Measurements from ENCODE around the gene PA2G4.

DNA sequence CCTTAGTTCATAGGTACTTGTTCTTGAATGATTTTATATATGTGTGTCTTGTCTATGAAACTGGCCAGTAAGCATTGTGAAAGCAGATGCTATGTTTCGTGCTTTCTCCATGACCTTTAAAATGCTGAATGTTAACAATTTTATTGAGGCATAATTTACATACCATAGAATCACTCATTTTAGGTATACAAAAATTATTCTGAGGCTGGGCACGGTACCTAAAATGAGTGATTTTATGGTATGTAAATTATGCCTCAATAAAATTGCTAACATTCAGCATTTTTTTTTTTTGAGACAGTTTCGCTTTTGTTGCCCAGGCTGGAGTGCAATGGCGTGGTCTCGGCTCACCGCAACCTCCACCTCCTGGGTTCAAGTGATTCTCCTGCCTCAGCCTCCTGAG, 30.5 kb downstream of the PA2G4 start:
- TF ChIP-seq POLR2A (IDR thresholded peaks at IDR 0.05), result no peak
- TF ChIP-seq, protein P1, sequence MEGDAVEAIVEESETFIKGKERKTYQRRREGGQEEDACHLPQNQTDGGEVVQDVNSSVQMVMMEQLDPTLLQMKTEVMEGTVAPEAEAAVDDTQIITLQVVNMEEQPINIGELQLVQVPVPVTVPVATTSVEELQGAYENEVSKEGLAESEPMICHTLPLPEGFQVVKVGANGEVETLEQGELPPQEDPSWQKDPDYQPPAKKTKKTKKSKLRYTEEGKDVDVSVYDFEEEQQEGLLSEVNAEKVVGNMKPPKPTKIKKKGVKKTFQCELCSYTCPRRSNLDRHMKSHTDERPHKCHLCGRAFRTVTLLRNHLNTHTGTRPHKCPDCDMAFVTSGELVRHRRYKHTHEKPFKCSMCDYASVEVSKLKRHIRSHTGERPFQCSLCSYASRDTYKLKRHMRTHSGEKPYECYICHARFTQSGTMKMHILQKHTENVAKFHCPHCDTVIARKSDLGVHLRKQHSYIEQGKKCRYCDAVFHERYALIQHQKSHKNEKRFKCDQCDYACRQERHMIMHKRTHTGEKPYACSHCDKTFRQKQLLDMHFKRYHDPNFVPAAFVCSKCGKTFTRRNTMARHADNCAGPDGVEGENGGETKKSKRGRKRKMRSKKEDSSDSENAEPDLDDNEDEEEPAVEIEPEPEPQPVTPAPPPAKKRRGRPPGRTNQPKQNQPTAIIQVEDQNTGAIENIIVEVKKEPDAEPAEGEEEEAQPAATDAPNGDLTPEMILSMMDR (IDR thresholded peaks at IDR 0.05), result no peak

All from heart left ventricle (tissue), 13 donors.